Memory B cell (primary cell): Measurements from ENCODE around the gene WDR37.

Source experiments
- ATAC-seq: fragments of 150-1000 bp; cut with Tn5 transposase; 2 replicates; pipeline ENCODE4 v1.10.0; 2021; ENCODE audit warnings: low read depth, mild to moderate bottlenecking, moderate library complexity
- DNase-seq, 2 donors: peaks; one replicate each; pipeline ENCODE4 v3.0.0; 2022; ENCODE audit warnings: low spot score in 2 of 2
- H3K27ac Mint-ChIP-seq: one replicate; pipeline ENCODE4 v1.8.0; 2022; ENCODE audit warnings: mild to moderate bottlenecking, moderate library complexity, mixed read lengths
- H3K27me3 Mint-ChIP-seq: one replicate; pipeline ENCODE4 v1.8.0; 2022; ENCODE audit warnings: mixed read lengths
- H3K36me3 Mint-ChIP-seq: one replicate; pipeline ENCODE4 v1.8.0; 2022; ENCODE audit warnings: mild to moderate bottlenecking, mixed read lengths
- H3K4me1 Mint-ChIP-seq: one replicate; pipeline ENCODE4 v1.8.0; 2022; ENCODE audit warnings: mixed read lengths
- H3K4me3 Mint-ChIP-seq: one replicate; pipeline ENCODE4 v1.8.0; 2022; ENCODE audit warnings: mild to moderate bottlenecking, moderate library complexity, mixed read lengths
- H3K9me3 Mint-ChIP-seq: one replicate; pipeline ENCODE4 v1.8.0; 2022; ENCODE audit warnings: mixed read lengths

Gene WDR37

DNA sequence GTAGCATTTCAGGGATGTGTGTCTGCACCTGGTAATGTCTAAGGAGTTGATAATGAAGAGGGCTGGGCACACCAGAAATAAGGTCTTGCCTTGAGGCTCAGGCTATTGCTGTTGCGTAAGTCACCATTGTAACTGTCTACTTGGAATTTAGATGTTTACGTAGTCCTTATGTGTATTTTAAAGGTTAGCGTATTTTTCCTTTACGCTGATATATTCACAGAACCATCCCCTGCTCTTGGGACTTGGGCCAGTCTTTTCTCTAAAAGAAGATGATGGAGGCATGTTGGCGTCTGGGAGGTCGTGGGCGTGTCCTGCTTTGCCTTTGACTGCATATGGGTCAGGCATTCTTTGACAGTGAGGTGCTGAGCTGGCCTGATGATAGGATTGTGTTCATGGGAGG, 14.7 kb downstream of the WDR37 start:
- no peaks in the 10 kb centered on the region for H3K27me3 Mint-ChIP-seq
- no peak overlapping the region for H3K4me3 Mint-ChIP-seq
- DNase-seq, result no peak
- peak overlapping the region; percentile 6 for H3K27ac Mint-ChIP-seq
- H3K4me1 Mint-ChIP-seq, result peaks cover 26% of the 10 kb centered on the region
- no peaks in the 10 kb centered on the region for H3K9me3 Mint-ChIP-seq
- peaks cover 10% of the 10 kb centered on the region for H3K36me3 Mint-ChIP-seq
- no peak for ATAC-seq

DNA sequence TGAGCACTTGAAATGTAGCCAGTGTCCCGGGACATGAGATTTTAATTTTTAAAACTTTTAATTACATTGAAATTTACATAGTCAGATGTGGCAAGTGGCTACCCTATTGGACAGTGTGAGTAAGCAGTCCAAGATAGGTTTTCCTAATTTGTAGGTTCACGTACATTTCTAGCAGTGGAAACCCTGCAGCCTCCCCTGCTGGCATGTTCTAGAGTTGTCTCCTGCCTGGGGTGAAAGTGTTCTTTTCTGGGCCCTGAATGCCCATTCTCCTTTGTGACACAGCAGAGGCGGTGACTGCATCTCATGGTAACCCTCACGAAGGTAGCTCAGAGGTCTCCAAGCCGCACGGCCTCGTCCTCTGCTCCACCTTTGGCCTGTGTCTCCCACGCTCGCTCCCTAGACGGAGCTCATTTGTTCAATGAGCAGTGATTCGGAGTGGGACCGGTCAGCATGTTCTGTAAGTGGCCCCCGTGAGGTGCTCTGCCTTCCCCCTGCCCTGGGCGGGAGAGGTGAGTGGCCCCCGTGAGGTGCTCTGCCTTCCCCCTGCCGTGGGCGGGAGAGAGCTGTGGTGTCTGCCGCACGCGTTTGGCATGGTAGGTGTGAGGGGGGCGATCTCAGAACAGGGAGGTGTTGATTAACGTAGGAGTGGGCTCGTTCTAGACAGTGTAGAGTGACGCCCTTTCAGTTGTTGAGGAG, 18.0 kb downstream of the WDR37 start:
- DNase-seq (no peak), ATAC-seq (no peak)
- Mint-ChIP-seq H3K27me3 (no peaks in the 10 kb centered on the region), H3K36me3 (peaks cover 11% of the 10 kb centered on the region), H3K4me3 (no peak overlapping the region), H3K9me3 (no peaks in the 10 kb centered on the region), H3K4me1 (peaks cover 14% of the 10 kb centered on the region), H3K27ac (peak overlapping the region; percentile 65)

- Mint-ChIP-seq H3K9me3 (no peaks in the 10 kb centered on the region), H3K27ac (no peak overlapping the region), H3K27me3 (no peaks in the 10 kb centered on the region), H3K36me3 (peaks cover 12% of the 10 kb centered on the region), H3K4me1 (peaks cover 10% of the 10 kb centered on the region), H3K4me3 (no peak overlapping the region)
- ATAC-seq, result no peak
- no peak for DNase-seq
Observed at GRCh38 chr10:1074748-1075308, 18.6 kb downstream of the WDR37 start.

DNA sequence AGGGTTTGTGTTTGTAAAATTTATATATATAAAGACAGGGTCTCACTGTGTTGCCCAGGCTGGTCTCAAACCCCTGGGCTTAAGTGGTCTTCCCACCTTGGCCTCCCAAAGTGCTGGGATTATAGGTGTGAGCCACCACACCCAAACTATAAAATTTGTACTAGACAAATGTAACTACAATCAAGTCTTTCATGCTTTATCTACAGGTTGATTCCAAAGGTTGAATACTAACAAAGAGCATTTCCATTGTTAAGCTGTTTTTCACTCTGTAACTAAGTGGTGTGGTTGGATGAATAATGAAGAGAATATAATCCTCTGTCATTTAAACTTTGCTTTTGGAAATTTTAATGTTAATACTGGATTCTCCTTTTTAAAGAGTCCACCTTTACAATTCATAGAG, 22.5 kb downstream of the WDR37 start:
- DNase-seq, result no peak
- no peak for ATAC-seq
- Mint-ChIP-seq H3K4me3 (no peak overlapping the region), H3K36me3 (peaks cover 23% of the 10 kb centered on the region), H3K27me3 (no peaks in the 10 kb centered on the region), H3K4me1 (peaks cover 3% of the 10 kb centered on the region), H3K9me3 (no peaks in the 10 kb centered on the region), H3K27ac (no peak overlapping the region)

- DNase-seq, result no peak
- H3K36me3 Mint-ChIP-seq, result peaks cover 42% of the 10 kb centered on the region
- H3K4me3 Mint-ChIP-seq, result no peak overlapping the region
- H3K27ac Mint-ChIP-seq, result no peak overlapping the region
- ATAC-seq, result no peak
- no peaks in the 10 kb centered on the region for H3K9me3 Mint-ChIP-seq
- no peaks in the 10 kb centered on the region for H3K4me1 Mint-ChIP-seq
- H3K27me3 Mint-ChIP-seq, result no peaks in the 10 kb centered on the region
Observed at GRCh38 chr10:1083581-1083980, 27.4 kb downstream of the WDR37 start.

DNA sequence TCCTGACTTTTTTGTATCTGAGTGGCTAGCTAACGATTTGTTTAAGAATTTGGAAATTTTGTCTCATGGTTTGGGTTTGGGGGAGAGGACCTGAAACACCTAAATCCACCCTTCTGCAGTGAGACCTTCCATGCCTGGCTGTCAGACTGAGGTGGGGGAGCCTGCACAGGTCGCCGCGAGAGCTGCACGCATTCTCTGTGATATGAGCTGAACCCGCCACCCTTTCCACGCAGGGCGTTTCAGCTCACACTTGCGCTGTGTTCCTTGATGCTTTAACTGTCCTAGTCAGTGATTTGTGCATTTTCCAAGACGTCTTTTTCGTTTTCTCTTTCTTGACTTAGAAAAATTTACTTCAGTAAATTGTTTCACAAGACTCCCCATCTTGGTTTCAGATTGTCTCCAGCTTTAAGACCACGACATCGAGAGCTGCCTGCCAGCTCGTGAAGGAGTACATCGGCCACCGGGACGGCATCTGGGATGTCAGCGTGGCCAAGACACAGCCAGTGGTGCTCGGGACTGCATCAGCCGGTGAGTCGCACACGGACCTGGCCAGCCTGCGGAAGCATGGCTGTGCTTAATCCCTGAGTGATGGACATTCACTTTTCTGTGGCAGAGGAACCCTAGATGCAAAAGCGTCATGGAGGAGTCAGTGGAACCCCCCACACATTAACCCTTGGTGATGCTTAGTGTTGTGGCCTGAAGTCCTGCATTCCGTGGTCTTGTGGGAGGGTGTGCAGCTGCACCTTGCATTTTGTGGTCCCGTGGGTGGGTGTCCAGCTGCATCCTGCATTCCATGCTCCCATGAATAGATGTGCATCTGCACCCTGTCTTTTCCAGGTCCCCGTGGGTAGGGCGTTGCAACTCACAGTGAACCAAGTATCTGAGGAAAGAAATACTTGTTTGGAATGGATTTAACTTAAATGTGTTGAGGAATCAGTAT, 28.1 kb downstream of the WDR37 start:
- Mint-ChIP-seq H3K4me3 (no peak overlapping the region), H3K4me1 (no peaks in the 10 kb centered on the region), H3K9me3 (no peaks in the 10 kb centered on the region), H3K36me3 (peaks cover 42% of the 10 kb centered on the region), H3K27me3 (no peaks in the 10 kb centered on the region), H3K27ac (no peak overlapping the region)
- ATAC-seq (no peak), DNase-seq (no peak)

DNA sequence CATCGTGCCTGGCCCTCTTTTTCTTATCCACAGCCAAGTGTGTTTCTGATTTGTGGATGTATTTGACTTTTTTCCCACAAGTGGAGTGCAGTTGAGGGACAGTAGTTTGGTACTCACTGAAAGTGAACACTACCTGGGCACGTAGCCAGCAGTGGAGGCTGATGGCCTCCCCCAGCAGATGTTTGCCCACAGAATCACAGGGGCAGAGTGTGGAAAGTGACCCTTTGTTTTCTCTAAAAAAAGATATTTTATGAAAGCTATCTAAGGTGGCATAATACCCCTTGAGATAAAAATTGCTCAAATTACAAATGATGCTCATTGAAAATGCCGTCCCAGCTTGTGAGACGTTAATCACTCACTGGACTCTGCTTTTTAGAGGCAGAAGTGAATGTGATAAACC, 29.1 kb downstream of the WDR37 start:
- no peaks in the 10 kb centered on the region for H3K4me1 Mint-ChIP-seq
- no peaks in the 10 kb centered on the region for H3K9me3 Mint-ChIP-seq
- no peak overlapping the region for H3K4me3 Mint-ChIP-seq
- H3K36me3 Mint-ChIP-seq, result peaks cover 42% of the 10 kb centered on the region
- no peak overlapping the region for H3K27ac Mint-ChIP-seq
- DNase-seq (no peak), ATAC-seq (no peak)
- H3K27me3 Mint-ChIP-seq, result no peaks in the 10 kb centered on the region

GRCh38 chr10:1086787-1087186, 30.6 kb downstream of the WDR37 start:
- ATAC-seq (no peak), DNase-seq (no peak)
- no peak overlapping the region for H3K4me3 Mint-ChIP-seq
- H3K4me1 Mint-ChIP-seq, result no peaks in the 10 kb centered on the region
- no peaks in the 10 kb centered on the region for H3K9me3 Mint-ChIP-seq
- H3K36me3 Mint-ChIP-seq, result peaks cover 38% of the 10 kb centered on the region
- H3K27me3 Mint-ChIP-seq, result no peaks in the 10 kb centered on the region
- H3K27ac Mint-ChIP-seq, result no peak overlapping the region

DNA sequence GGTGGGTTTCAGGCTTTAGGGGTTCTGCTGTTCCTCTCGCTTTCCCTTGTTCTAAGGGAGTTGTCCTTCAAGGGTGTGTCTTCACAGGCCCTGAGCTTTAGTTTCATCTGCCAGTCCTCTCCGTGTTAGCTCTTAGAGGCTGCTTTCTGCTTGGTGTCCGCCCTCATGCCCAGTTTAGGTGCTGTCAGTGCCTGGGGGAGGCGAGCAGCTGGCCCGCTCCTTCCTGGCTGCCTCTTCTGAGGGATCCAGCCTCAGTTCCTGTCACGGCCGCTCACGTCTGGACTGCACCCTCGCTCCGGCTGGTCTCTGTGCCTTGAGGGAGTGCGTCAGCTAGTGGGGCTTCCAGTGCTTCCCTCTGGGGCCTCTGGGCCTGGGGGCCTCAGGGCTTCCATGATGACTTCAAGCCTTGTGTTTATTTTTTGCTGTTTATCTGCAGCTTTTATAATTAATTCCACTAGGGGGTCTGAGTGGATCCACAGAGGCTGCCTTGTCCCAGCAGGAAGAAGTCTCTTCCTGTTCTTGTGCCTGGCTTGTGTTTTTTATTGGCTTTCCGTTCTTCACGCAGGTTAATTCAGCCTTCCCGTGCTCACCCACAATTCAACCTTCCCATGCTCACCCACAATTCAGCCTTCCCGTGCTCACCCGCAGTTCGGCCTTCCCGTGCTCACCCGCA, 33.0 kb downstream of the WDR37 start:
- no peaks in the 10 kb centered on the region for H3K4me1 Mint-ChIP-seq
- DNase-seq (no peak), ATAC-seq (no peak)
- H3K4me3 Mint-ChIP-seq, result no peak overlapping the region
- no peaks in the 10 kb centered on the region for H3K27me3 Mint-ChIP-seq
- no peak overlapping the region for H3K27ac Mint-ChIP-seq
- no peaks in the 10 kb centered on the region for H3K9me3 Mint-ChIP-seq
- H3K36me3 Mint-ChIP-seq, result peaks cover 31% of the 10 kb centered on the region

GRCh38 chr10:1090696-1091095, 34.5 kb downstream of the WDR37 start:
- Mint-ChIP-seq H3K4me3 (no peak overlapping the region), H3K36me3 (peaks cover 25% of the 10 kb centered on the region)

DNA sequence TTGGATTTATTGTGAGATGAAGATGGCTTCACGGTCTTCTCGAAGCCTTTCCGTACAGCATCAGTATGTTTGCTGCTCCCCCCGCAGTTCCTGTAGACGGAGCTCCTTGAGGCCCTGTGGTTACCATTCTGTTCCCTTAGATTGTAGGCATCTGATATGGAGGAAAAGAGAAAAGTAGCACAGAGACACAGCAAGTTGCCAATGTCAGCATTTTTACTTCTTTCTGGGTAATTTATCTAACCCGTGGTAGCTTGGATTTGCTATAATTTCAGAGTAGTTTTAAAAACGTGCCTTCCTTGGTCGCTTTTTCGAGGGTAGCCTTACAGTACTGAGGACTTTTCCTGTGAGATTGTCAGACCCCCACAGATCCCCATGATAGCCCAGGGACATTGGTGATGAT, 37.5 kb downstream of the WDR37 start:
- H3K27me3 Mint-ChIP-seq, result no peaks in the 10 kb centered on the region
- H3K4me3 Mint-ChIP-seq, result no peak overlapping the region
- peaks cover 5% of the 10 kb centered on the region for H3K36me3 Mint-ChIP-seq
- H3K27ac Mint-ChIP-seq, result no peak overlapping the region
- H3K9me3 Mint-ChIP-seq, result no peaks in the 10 kb centered on the region
- no peak for DNase-seq
- no peaks in the 10 kb centered on the region for H3K4me1 Mint-ChIP-seq
- ATAC-seq, result no peak

More at GRCh38 chr10:1090696-1091095, 34.5 kb downstream of the WDR37 start:
- no peak for DNase-seq
- ATAC-seq, result no peak
- no peaks in the 10 kb centered on the region for H3K9me3 Mint-ChIP-seq
- no peaks in the 10 kb centered on the region for H3K27me3 Mint-ChIP-seq
- no peaks in the 10 kb centered on the region for H3K4me1 Mint-ChIP-seq
- no peak overlapping the region for H3K27ac Mint-ChIP-seq

DNA sequence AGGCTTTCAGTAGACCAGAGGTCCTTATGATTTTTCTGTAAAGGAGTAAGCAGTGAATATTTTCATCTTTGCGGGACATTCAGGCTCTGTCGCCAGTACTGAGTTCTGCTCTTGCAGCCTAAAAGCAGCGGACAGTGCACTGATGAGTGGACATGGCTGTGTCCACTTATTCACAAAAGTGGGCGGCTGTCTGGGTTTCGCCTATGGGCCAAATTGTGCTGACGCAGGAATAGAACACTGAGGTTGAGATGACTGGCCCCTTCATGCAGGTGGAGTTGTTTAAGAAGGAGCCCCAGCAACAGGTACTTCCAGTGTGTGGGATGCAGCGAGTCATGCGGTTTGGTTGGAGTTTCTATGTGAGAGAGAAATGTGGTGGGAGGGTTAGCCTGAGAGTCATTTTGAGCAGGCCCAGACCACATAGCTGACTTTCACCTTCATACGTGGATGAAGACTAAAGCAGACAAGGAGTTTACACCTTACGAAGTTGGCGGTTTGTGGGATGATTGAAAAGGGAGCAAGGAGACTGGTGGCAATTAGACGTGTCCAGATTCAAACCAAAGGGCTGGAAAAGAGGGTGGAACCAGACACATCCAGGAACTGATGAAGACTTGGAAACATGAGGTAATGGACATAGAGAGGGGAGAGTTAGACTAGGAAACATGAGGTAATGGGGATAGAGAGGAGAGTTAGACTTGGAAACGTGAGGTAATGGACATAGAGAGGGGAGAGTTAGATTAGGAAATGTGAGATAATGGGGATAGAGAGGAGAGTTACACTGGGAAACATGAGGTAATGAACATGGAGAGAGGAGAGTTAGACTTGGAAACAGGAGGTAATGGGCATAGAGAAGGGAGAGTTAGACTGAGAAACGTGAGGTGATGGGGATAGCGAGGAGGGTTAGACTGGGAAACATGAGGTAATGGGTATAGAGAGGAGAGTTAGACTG, 38.2 kb downstream of the WDR37 start:
- no peaks in the 10 kb centered on the region for H3K27me3 Mint-ChIP-seq
- H3K36me3 Mint-ChIP-seq, result peaks cover 7% of the 10 kb centered on the region
- no peak overlapping the region for H3K27ac Mint-ChIP-seq
- no peak for DNase-seq
- no peak for ATAC-seq
- peaks cover under 1% of the 10 kb centered on the region for H3K4me1 Mint-ChIP-seq
- H3K9me3 Mint-ChIP-seq, result no peaks in the 10 kb centered on the region
- no peak overlapping the region for H3K4me3 Mint-ChIP-seq

DNA sequence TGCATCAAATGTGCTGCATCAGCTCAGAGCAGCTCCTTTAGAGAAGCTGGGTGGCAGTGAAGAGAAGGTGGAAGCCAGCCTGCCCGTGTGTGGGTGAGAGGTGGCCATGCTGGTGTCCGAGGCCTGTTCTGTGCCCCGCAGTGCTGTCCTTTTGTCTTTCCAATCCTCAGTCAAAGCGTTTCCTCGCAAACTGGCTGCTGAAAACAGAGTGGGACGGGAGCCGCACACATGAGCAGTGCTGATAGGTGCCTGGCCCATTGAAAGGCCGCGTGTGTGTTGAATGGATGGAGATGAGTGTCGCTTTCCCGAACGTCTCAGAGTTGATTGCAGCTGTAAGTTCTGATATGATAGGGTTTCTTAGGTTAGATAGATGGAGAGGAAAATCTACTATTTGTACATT, 39.3 kb downstream of the WDR37 start:
- Mint-ChIP-seq H3K4me1 (peaks cover 5% of the 10 kb centered on the region), H3K36me3 (peaks cover 6% of the 10 kb centered on the region), H3K27me3 (no peaks in the 10 kb centered on the region), H3K9me3 (no peaks in the 10 kb centered on the region), H3K27ac (no peak overlapping the region), H3K4me3 (no peak overlapping the region)
- no peak for DNase-seq
- ATAC-seq, result no peak
